OCI-M2 (cell line): Measurements from ENCODE around the gene CYP26B1.

Experiments
- DNase-seq: peaks from one replicate; lab custom pipeline; 2025; ENCODE audit not compliant: unreplicated experiment; lab: John Stamatoyannopoulos, UW

The CYP26B1 gene

GRCh38 chr2:72141881-72142451 lies 5.7 kb downstream of the CYP26B1 start:
- DNase-seq: no peak

DNA sequence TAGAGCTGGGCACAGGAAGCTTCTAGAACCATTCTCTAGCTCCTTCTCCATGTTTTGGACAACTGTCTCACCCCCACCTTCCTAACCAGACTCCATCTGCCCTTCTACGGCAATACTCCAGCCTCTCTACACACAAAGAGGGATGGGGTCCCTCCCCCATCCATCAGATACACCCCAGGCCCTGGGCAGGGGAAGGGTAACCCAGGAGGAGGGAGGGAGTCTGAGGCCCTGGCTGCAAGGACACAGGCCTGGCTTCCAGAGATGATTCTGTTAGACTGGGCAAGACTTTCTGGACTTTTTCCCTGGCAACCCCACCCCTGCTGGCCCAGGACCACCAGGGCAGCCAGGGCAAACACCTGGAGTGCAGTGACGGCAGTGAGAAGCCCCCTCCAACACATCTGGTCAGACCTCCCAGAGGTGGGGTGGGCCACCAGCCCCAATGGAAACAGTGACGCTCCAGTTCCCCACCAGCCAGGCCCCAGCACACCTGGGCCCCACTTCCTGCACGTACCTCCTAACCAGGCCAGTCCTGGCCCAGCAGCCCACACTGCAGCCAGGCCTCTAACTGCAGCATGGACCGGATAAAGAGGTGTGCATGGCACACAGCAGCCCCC lies 6.5 kb downstream of the CYP26B1 start:
- no peak for DNase-seq

DNA sequence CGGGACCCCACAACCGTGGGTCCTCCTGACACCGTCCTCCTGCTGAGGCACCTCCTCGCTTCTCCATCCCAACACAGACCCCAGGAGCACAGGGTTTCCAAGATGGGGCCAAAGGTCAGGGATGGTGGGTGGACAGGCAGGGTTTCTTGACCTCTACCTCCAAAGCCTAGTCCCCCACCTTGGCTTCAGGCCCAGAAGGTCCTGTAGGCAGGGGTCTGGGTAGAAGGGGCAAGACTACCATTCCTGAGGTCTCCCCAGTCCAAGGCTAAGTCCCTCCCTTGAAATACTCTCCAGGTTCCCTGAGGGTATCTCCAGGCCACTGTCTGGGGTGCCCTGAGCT lies 7.1 kb downstream of the CYP26B1 start:
- DNase-seq: no peak

DNA sequence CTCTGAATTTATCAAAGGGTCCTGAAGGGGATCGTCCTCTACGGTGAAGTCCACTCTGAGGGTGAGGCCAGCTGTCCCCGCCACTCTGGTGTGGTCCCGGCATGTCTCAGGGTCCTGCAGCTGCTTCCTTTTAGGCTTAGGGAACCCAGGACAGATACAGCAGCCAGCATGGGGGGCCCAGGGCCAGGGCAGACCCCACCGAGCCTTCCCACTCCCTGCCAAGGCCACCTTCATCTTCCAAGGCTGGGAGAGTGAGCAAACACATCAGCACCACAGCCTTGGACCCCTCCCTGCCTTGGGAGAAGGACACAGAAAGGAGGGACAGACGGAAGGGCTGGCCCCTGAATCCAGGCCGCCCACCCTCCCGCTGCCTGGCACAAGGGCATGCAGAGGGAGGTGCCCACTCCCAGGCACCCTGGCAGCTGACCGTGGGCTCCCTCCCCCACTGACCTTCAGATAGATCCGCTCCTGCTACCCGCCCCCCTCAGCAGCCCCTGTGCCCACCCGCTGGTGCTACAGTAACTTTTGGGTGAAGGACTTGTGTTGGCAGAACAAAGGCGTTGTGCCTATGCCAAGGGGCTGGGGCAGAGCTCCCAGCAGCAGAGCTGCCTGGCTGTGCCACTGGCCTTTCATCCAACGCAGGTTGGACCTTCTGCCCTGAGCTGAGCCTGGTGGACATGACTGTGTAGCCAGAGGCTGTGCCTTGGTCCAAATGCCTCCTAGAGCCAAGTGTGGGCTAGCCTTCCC lies 7.6 kb downstream of the CYP26B1 start:
- DNase-seq: no peak

DNA sequence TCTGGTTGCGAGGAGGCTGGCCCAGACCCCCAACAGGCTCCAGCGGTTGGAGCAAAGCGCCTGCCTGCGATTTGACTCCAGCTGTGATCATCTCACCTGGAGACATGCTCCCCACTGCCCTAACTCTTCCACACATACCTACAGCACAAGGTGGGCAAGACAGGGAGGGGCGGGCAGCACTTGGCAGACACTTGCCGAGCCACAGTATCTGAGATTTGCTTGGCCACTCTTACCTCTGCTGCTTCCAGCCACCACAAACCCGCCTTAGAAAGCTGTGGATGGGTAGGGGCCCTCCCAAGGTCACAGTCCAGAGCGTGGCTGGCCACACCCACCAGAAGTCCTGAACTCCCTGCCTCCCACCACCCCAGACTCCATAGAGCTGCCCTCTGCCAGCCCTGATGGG lies 8.2 kb downstream of the CYP26B1 start:
- DNase-seq: no peak

DNA sequence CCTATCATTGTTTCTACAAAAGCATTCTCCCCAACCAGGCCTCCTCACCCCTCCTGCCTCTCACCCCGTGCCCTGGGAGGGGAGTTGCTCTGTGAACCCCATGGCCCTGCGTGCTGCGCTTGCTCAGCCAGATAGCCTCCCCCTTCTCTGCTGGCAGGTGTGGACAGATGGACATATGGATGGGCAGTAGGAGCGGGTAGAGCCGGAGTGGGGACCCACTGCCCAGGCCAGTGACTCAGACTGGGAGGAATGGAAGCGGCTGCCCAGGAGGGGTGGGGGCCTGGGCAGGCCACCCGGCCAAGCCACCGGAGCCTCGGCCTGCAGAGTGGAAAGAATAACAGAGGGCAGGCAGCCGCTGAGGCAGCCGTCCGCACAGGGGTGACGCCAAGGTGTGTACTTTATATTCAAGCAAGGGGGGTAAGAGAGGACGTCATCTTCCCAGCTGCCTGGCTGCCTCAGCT lies 8.7 kb downstream of the CYP26B1 start:
- DNase-seq: no peak

- DNase-seq: no peak
Observed at GRCh38 chr2:72138011-72138881, 9.4 kb downstream of the CYP26B1 start.

GRCh38 chr2:72137498-72138010 lies 10.1 kb downstream of the CYP26B1 start:
- DNase-seq: no peak

DNA sequence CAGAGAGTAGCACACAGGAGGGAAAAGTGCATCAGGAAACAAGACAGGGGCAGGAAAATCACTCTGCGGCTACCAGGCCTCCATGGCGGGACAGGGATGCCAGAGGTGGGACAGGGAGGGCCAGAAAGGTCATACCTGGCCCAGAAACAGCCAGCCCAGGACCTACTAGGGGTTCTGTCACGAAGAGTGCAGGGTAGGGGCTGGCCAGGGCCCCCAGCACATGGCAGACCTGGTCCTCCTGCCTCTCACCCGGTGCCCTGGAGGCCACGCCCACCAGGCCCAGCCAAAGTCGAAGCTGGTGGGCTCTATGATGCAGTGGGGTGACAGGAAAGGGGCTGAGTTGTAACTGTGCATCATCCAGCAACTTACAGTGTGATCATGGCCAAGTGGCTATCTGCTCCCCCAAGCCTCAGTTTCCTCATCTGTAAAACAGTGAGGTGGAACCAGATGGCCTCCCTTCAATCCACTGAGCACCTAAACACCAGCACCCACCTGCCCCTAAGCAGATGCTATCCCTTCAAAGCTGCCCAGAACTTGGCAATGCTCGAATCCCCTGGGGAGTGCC lies 10.6 kb downstream of the CYP26B1 start:
- DNase-seq: no peak

DNA sequence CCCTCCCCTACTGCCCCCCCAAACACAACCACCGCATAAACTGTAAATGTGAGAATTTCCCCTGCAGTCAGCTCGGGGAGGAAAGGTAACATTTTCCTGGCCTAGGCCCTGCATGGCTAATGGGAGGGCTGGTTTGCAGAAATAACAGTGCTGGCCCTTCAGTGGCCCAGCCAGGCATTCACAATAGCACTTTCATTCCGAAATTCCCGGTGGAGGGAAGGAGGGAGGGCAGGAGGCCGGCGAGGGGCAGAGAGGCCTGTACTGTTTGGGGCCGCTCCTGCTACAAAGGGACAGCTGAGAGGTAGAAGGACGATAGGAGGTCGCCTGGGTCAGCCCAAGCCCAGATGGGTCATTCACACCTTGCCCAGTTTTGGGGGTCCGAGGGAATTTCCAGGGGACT lies 11.3 kb downstream of the CYP26B1 start:
- no peak for DNase-seq

GRCh38 chr2:72135921-72136320 lies 11.7 kb downstream of the CYP26B1 start:
- no peak for DNase-seq

- DNase-seq: no peak
Observed at GRCh38 chr2:72134997-72135800, 12.5 kb downstream of the CYP26B1 start.

GRCh38 chr2:72134408-72134996 lies 13.2 kb downstream of the CYP26B1 start:
- DNase-seq: no peak

DNA sequence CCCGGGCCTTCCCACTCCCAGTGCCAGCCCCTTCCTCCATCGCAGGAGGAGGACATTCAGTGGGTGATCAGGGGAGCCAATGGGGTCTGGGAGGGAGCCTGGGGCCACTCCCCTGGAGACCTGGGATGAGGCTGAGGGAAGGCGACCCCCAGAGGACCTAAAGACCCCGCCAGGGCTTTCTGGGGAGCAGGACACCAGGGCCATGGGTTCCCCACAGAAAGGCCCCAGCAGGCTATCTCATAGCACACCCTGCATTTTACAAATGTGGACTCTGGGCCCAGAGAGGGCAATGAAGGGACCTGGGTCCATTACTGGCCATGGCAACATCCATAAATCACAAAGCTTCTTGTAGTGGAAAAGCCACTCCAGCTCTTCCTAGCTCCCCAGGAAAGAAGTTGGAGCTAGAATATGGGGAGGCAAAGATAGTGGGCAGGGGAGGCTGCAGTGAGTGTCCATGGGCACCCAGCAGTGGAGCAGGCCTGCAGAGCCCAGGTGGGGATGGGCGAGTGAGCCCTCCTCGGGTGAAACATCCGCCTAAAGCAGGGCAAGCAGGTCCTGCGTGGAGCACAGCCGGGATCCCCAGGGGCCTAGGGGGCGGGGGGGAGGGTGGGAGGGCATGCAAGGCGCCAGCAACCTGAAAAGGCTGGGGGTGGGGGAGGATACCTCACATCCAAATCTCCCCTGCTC lies 13.8 kb downstream of the CYP26B1 start:
- no peak for DNase-seq

- no peak for DNase-seq
Observed at GRCh38 chr2:72132981-72133720, 14.5 kb downstream of the CYP26B1 start.

GRCh38 chr2:72131916-72132841 lies 15.5 kb downstream of the CYP26B1 start:
- DNase-seq: no peak

DNA sequence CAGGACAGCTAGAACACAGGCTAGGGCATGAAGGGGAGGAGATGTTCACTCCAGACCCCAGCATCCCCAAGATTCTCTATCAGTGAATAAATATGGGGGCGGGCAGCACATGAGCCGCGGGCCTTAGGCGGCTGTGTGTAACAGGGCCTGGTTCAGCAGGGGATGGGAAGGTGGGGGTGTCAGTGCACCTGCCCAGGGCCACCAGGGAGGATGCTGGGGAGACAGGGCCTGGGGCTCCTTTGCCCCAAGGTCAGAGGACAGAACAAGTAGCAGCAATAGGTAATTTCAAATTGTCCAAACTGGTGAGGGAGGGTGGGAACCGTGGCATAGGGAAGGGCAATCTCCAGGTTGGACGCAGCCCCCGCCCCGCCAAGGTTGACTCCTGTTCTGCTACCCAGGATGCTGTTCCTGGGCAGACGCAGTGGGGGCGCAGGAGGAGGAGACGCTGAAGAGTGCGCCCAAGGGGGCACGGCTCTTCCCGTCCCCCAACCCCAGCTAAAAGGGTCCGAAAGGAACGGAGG lies 16.2 kb downstream of the CYP26B1 start:
- no peak for DNase-seq
